ENCODE results near the gene DNAJC30.
"Not testable (repeated sequence)": the region's sequence is repeated elsewhere in the genome, so short reads cannot be mapped to it uniquely, and the experiment has no call there.

The DNAJC30 gene

GRCh38 chr7:73680501-73680900, 2.8 kb downstream of the DNAJC30 start:
- no peak for DNase-seq

GRCh38 chr7:73679709-73680108, 3.5 kb downstream of the DNAJC30 start:
- no peak for DNase-seq

- DNase-seq, result no peak
Observed at GRCh38 chr7:73678862-73679261, 4.4 kb downstream of the DNAJC30 start.

DNA sequence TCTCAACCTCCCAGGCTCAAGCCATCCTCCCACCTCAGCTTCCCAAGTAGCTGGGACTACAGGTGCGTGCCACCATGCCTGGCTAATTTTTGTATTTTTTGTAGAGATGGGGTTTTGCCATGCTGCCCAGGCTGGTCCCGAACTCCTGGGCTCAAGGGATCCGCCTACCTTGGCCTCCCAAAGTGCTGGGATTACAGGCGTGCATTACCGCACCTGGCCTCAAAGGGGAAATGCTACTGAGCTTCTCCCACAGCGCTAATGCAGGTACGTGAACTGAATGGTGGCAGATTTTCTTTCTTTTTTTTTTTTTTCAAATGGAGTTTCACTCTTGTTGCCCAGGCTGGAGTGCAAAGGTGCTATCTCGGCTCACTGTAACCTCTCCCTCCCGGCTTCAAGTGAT, 7.2 kb downstream of the DNAJC30 start:
- not testable (repeated sequence) for DNase-seq

GRCh38 chr7:73674468-73675124, 8.7 kb downstream of the DNAJC30 start:
- DNase-seq, result no peak

DNA sequence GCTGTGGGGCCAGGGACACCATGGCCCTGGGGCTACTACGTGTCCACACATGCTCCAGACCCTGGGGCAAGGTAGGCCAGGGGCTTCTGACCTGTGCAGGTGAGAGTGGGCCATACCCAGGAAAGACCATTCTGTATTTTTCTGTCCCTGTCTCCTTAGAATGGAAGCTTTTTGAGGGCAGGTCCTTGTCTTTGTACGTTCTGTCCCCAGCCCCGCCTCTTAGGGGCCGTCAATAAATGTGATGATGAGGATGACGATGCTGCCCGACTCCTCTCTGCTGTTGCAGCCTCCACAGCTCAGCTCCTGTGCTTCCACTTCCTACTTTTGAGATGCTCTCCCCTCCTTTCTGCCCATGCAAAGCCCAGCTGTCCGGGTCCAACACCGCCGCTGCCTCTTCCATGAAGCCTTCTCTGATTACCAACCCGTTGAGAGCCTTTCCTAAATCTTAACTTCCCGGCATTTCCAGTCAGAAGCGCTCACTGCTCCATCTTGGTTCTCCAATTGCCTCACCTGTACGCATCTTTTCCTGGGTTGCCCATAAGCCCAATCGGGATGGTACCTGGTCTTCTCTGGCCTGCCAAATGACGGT, 11.3 kb downstream of the DNAJC30 start:
- no peak for DNase-seq

GRCh38 chr7:73671322-73671661, 12.0 kb downstream of the DNAJC30 start:
- no peak for DNase-seq

- DNase-seq, result no peak
Observed at GRCh38 chr7:73669858-73670385, 13.3 kb downstream of the DNAJC30 start.

DNA sequence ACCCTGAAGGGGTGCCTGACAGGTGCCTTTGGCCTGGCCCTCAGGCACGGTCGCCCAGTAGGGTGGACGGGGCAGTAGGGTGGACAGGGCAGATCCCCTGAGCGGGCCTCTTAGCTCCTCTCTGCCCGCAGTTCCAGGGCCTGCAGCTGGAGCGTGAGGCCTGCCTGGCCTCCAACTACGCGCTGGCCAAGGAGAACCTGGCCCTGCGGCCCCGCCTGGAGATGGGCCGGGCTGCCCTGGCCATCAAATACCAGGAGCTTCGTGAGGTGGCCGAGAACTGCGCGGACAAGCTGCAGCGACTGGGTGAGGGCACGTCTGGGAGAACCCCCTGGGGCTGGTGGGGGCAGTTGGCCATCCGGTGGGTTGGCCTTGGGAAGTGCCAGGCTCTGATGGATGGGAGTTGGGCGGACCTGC, 14.0 kb downstream of the DNAJC30 start:
- no peak for DNase-seq

- no peak for DNase-seq
Observed at GRCh38 chr7:73668886-73669230, 14.4 kb downstream of the DNAJC30 start.

- DNase-seq, result no peak
Observed at GRCh38 chr7:73668103-73668885, 15.0 kb downstream of the DNAJC30 start.

DNA sequence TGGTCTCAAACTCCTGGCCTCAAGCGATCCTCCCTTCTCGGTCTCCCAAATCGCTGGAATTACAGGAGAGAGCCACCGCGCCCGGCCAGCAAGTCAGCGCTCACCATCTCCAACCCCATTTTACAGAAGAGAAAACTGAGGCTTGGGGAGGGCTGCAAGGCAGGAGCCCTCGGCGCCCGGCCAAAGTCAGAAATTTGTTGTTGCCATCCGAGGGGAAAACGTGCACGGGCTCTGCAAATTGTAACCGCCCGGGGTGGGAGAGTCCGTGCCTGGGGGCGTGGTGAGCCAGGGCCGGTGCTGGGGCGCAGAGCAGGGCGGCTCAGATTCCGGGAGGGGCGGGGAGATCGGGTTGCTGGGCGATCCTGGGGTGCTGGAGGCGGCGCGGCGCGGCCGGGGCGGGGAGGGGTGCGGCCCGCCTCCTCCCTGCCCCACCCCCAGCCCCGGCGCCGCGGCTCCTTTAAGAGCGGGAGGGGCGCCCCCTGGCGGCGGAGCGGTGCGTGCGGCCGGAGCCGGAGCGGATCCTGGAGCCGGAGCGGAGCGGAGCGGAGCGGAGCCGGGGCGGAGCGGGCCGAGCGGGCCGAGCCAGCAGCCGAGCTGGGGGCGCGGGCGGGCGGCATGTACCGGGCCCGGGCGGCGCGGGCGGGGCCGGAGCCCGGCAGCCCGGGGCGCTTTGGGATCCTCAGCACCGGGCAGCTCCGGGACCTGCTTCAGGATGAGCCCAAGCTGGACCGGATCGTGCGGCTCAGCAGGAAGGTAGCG, 15.7 kb downstream of the DNAJC30 start, which contains the start of gene VPS37D:
Gene VPS37D (plus strand): TSS at position 488 of the 759 bp plus-strand sequence. CDS start 128 bp downstream, at position 616.
- peak; percentile 70 to 97 for DNase-seq

GRCh38 chr7:73663033-73663432, 20.2 kb downstream of the DNAJC30 start:
- DNase-seq, result no peak

DNA sequence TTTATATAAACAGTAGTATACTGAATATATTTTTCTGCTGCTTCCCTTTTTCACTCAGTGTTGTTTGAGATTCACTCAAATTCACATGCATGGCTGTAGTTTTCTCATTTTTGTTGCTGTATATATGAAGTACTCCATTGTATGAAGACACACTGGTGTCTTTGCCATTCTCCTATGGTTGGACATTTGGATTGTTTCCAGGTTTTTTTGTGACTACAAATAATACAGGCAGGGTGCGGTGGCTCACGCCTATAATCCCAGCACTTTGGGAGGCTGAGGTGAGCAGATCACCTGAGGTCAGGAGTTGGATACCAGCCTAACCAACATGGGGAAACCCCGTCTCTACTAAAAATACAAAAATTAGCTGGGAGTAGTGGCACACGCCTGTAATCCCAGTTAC, 22.7 kb downstream of the DNAJC30 start:
- DNase-seq, result not testable (repeated sequence)

- no peak for DNase-seq
Observed at GRCh38 chr7:73659983-73660382, 23.3 kb downstream of the DNAJC30 start.

DNA sequence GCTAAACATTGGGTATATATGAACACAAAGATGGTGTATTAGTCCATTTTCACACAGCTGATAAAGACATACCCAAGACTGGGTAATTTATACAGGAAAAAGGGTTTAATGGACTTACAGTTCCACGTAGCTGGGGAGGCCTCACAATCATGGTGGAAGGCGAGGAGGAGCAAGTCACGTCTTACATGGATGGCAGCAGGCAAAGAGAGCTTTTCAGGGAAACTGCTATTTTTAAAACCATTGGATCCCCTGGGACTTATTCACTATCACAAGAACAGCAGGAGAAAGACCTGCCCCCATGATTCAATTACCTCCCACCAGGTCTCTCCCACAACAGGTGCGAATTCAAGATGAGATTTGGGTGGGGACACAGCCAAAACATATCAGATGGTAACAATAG, 27.9 kb downstream of the DNAJC30 start:
- not testable (repeated sequence) for DNase-seq

GRCh38 chr7:73652541-73652949, 30.7 kb downstream of the DNAJC30 start:
- no peak for DNase-seq

GRCh38 chr7:73650524-73650923, 32.7 kb downstream of the DNAJC30 start:
- no peak for DNase-seq

DNA sequence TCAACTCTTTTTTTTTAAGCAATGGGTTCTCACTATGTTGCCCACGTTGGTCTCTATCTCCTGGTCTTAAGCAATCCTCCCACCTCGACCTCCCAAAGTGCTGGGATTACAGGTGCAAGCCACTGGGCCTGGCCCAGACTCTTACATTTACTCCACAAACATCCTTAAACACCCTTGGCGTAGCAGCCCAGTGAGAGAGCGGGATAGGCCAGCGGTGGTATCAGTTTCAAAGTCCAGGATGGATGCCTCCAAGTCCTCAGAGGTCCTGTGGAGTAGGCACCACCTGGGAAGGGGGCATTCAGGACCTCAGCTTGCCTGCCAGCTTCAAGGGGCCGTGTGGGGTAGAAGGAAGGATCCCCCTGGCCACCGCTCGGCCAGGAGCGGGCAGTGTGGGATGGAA, 33.7 kb downstream of the DNAJC30 start:
- DNase-seq, result no peak

DNA sequence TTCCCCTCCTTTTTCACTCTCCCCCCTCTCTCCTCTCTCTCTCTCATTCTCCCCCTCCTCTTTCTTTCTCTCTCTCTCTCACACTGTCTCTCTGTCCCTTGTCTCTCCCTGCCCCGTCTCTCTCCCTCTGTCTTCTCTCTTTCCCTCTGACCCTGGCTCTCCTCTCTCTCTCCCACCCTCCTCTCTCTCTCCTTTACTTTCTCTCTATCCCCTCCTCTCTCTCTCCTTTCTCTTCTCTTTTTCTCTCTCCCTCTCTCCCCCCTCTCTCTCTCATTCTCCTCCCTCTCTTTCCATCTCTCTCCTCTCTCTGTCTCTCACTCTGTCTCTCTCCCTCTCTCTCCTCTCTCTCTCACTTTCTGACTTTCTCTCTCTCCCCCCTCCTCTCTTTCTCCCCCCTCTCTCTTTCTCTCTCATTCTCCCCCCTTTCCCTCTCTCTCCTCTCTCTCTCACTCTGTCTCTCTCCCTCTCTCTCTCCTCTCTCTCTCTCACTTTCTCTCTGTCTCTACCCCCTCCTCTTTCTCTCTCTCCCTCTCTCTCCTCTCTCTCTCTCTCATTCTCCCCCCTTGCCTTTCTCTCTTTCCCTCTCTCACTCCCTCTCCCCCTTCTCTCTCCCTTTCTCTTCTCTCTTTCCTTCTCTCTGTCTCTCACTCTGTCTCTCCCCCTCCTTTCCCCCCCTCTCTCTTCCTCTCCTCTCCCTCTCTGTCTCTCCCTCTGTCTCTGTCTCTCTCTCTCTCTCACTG, 34.5 kb downstream of the DNAJC30 start:
- DNase-seq, result no peak

DNA sequence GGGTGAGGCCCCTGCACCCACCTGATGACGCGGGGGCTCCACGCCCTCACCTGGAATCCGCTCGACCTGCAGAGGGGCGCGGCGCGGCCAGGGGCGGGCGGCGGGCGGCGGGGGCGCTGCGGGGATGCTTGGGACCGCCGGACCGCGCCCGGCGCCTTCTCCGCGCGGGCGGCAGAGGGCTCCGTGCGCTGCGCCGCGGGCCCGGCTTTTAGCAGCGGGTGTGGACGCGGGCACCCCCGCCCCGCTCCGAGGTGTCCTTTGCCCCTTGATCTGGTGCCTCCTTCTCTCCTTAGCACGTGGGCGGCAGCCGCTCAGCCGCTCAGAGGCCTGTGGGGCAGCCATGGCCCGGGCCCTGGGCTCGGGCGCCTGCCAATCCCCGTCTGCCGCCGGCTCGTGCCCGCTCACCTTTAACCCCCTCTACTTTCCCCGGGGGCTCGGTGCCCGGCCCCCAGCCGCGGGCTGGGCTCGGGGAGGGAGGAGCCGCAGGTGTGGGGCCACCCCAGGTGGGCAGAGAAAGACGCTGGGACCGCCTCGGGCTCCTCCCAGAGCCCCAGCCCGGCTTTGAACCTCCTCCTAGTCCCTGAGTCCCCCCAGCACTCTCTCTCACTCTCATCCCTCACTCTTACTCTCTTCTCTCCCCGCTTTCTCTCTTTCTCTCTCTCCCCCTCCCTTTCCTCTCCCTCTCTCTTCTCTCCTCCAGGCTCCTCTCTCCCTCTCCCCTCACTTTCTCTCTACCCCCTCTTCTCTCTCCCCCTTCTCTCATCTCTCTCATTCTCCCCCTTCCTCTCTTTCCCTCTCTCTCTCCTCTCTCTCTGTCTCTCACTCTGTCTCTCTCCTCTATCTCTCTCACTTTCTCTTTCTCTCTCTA, 35.3 kb downstream of the DNAJC30 start:
- DNase-seq, result no peak
